SIG-M5 treated with dmso at 0.1 percent for 504 hours (cell line): Measurements from ENCODE around the gene IFITM2.
"Not testable (repeated sequence)": the region's sequence is repeated elsewhere in the genome, so short reads cannot be mapped to it uniquely, and the experiment has no call there.

Experiments used
- DNase-seq: peaks from one replicate; lab custom pipeline; 2025; ENCODE audit not compliant: unreplicated experiment; lab: John Stamatoyannopoulos, UW

The IFITM2 gene

GRCh38 chr11:339963-340362 lies 32.3 kb downstream of the IFITM2 start:
- DNase-seq = no peak

- DNase-seq = no peak
Observed at GRCh38 chr11:340539-341512, 33.2 kb downstream of the IFITM2 start.

- DNase-seq = no peak
Observed at GRCh38 chr11:342328-342727, 34.7 kb downstream of the IFITM2 start.

GRCh38 chr11:344836-345578 lies 37.4 kb downstream of the IFITM2 start:
- DNase-seq = no peak

- no peak for DNase-seq
Observed at GRCh38 chr11:346529-346928, 38.9 kb downstream of the IFITM2 start.

- DNase-seq = not testable (repeated sequence)
Observed at GRCh38 chr11:349270-349954, 41.8 kb downstream of the IFITM2 start.

GRCh38 chr11:350033-350722 lies 42.6 kb downstream of the IFITM2 start:
- not testable (repeated sequence) for DNase-seq

GRCh38 chr11:350723-351255 lies 43.2 kb downstream of the IFITM2 start:
- no peak for DNase-seq

GRCh38 chr11:351411-351810 lies 43.8 kb downstream of the IFITM2 start:
- DNase-seq = no peak

- no peak for DNase-seq
Observed at GRCh38 chr11:352456-353031, 44.9 kb downstream of the IFITM2 start.

GRCh38 chr11:353179-353873 lies 45.7 kb downstream of the IFITM2 start:
- DNase-seq = no peak

GRCh38 chr11:355581-356458 lies 48.2 kb downstream of the IFITM2 start:
- DNase-seq = no peak

GRCh38 chr11:356610-357009 lies 49.0 kb downstream of the IFITM2 start:
- no peak for DNase-seq

- DNase-seq = no peak
Observed at GRCh38 chr11:357582-357981, 50.0 kb downstream of the IFITM2 start.

- no peak for DNase-seq
Observed at GRCh38 chr11:358129-358800, 50.6 kb downstream of the IFITM2 start.
